GM23338 (cell line): ENCODE data around the gene TNFSF18. TPM values are rescaled to one million over a fixed set of nuclear protein-coding genes. Genes with fewer than 3 reads are reported as not detected.

Source experiments
- ATAC-seq: fragments of 200-7000 bp; cut with Tn5 transposase; 3 replicates; pipeline ENCODE4 v1.9.1; 2020
- DNase-seq: peaks from one replicate; pipeline ENCODE4 v3.0.0-alpha.2; 2015; ENCODE audit warnings: low spot score
- H2AFZ ChIP-seq: fragments of 200-600 bp; sonication (generic); 2 replicates; pipeline ENCODE4 v1.8.0; 2016; ENCODE audit warnings: antibody characterized with exemption, mild to moderate bottlenecking, moderate library complexity
- H3F3A ChIP-seq: fragments of 200-600 bp; sonication (generic); replicated peaks from 2 replicates; pipeline ENCODE4 v1.8.0; 2017; ENCODE audit warnings: antibody characterized with exemption, mixed run types, low read depth
- H3K27ac ChIP-seq: fragments of 200-600 bp; sonication (generic); 2 replicates; pipeline ENCODE4 v1.6.1; 2016; ENCODE audit warnings: low read depth
- H3K27me3 ChIP-seq: fragments of 200-600 bp; sonication (generic); 2 replicates; pipeline ENCODE4 v1.8.0; 2016; ENCODE audit warnings: mild to moderate bottlenecking, mixed run types, moderate library complexity; ENCODE audit not compliant: insufficient read depth
- H3K36me3 ChIP-seq: fragments of 200-600 bp; sonication (generic); 2 replicates; pipeline ENCODE4 v1.8.0; 2016; ENCODE audit warnings: mild to moderate bottlenecking; ENCODE audit not compliant: insufficient read depth
- H3K4me1 ChIP-seq: fragments of 200-600 bp; sonication (generic); 2 replicates; pipeline ENCODE4 v1.8.0; 2016; ENCODE audit warnings: mild to moderate bottlenecking, moderate library complexity; ENCODE audit not compliant: insufficient read depth
- H3K4me2 ChIP-seq: fragments of 200-600 bp; sonication (generic); 2 replicates; pipeline ENCODE4 v1.7.1; 2017; ENCODE audit warnings: mixed run types
- H3K4me3 ChIP-seq: fragments of 200-600 bp; sonication (generic); 2 replicates; pipeline ENCODE4 v1.6.1; 2016; ENCODE audit warnings: mixed run types
- H3K79me2 ChIP-seq: fragments of 200-600 bp; sonication (generic); replicated peaks from 2 replicates; pipeline ENCODE4 v1.8.0; 2017; ENCODE audit warnings: mild to moderate bottlenecking; ENCODE audit not compliant: insufficient read depth
- H3K9me2 ChIP-seq: fragments of 200-600 bp; sonication (generic); 2 replicates; pipeline ENCODE4 v1.8.0; 2017; ENCODE audit not compliant: insufficient read depth
- H4K20me1 ChIP-seq: fragments of 200-600 bp; sonication (generic); replicated peaks from 2 replicates; pipeline ENCODE4 v1.8.0; 2017; ENCODE audit warnings: mild to moderate bottlenecking; ENCODE audit not compliant: insufficient read depth
- H3K27ac Mint-ChIP-seq: 2 replicates; pipeline ENCODE4 v1.8.0; 2020; ENCODE audit warnings: inconsistent platforms, mild to moderate bottlenecking, moderate library complexity, mixed read lengths
- H3K27me3 Mint-ChIP-seq: 3 replicates; pipeline ENCODE4 v1.8.0; 2022; ENCODE audit warnings: low read depth, mild to moderate bottlenecking, moderate library complexity, mixed read lengths, inconsistent platforms; ENCODE audit not compliant: insufficient read depth, poor library complexity
- H3K36me3 Mint-ChIP-seq: 3 replicates; pipeline ENCODE4 v1.8.0; 2021; ENCODE audit warnings: low read depth, mild to moderate bottlenecking, inconsistent platforms, moderate library complexity, mixed read lengths
- H3K4me1 Mint-ChIP-seq: 3 replicates; pipeline ENCODE4 v1.8.0; 2020; ENCODE audit warnings: mild to moderate bottlenecking, inconsistent platforms, mixed read lengths
- H3K4me3 Mint-ChIP-seq: 3 replicates; pipeline ENCODE4 v1.8.0; 2021; ENCODE audit warnings: moderate library complexity, mild to moderate bottlenecking, inconsistent platforms, mixed read lengths
- H3K9me3 Mint-ChIP-seq: 3 replicates; pipeline ENCODE4 v1.8.0; 2020; ENCODE audit warnings: moderate library complexity, mild to moderate bottlenecking, inconsistent platforms, mixed read lengths
- CREB1 ChIP-seq: fragments of 250-450 bp; sonication (Bioruptor Pico); IDR thresholded peaks from 2 replicates; pipeline ENCODE4 v1.5.0; 2020; ENCODE audit warnings: low read depth, mild to moderate bottlenecking, moderate library complexity
- CTCF ChIP-seq, 2 experiments: fragments of 200-600 bp in 1 of 2; sonication (generic) in 1 of 2; conservative IDR thresholded peaks; 2 replicates each; pipeline versions ENCODE4 v1.5.1 to v1.6.1; 2016 to 2017; ENCODE audit warnings: antibody characterized with exemption in 2 of 2, low read depth in 2 of 2, mild to moderate bottlenecking in 2 of 2, moderate library complexity in 1 of 2
- ETS1 ChIP-seq: IDR thresholded peaks from 2 replicates; pipeline ENCODE4 v1.6.1; 2016; ENCODE audit warnings: antibody characterized with exemption
- EZH2 ChIP-seq: fragments of 200-600 bp; sonication (generic); IDR thresholded peaks from one replicate; pipeline ENCODE4 v1.8.0; 2017; ENCODE audit warnings: antibody characterized with exemption, mild to moderate bottlenecking, low read depth; ENCODE audit not compliant: unreplicated experiment
- JUNB ChIP-seq: IDR thresholded peaks from one replicate; pipeline ENCODE4 v1.6.1; 2016; ENCODE audit warnings: antibody characterized with exemption; ENCODE audit not compliant: unreplicated experiment
- NANOG ChIP-seq: IDR thresholded peaks from 2 replicates; pipeline ENCODE4 v1.6.1; 2016; ENCODE audit warnings: antibody characterized with exemption, borderline replicate concordance
- ZNF114 ChIP-seq: fragments of 250-450 bp; sonication (Bioruptor Pico); IDR thresholded peaks from 2 replicates; pipeline ENCODE4 v1.5.0; 2020; ENCODE audit warnings: mild to moderate bottlenecking, moderate library complexity
- polyA plus RNA-seq: library from polyadenylated mRNA; unstranded; fragments of >200 nt; fragmentation: Nextera tagmentation; extraction: Ambion mirVana; gene quantifications from 2 replicates; pipeline ENCODE4 v1.2.1, GENCODE V29; 2016
- total RNA-seq: library from RNA; depleted of rRNA; stranded (reverse); fragments of >200 nt; shearing (Covaris generic); gene quantifications from 2 replicates; pipeline ENCODE4 v1.2.3, GENCODE V29; 2014
- TF ChIP-seq, protein P1 (sequence below): fragments of 250-450 bp; sonication (Bioruptor Pico); IDR thresholded peaks from 2 replicates; pipeline ENCODE4 v1.5.0; 2020; ENCODE audit warnings: mild to moderate bottlenecking, moderate library complexity
- TF ChIP-seq, protein P2 (sequence below): IDR thresholded peaks from one replicate; pipeline ENCODE4 v1.6.1; 2018; ENCODE audit warnings: antibody characterized with exemption; ENCODE audit not compliant: unreplicated experiment

Gene TNFSF18
- total and polyA plus RNA-seq, 2 experiments from 2014 or later: not detected

DNA sequence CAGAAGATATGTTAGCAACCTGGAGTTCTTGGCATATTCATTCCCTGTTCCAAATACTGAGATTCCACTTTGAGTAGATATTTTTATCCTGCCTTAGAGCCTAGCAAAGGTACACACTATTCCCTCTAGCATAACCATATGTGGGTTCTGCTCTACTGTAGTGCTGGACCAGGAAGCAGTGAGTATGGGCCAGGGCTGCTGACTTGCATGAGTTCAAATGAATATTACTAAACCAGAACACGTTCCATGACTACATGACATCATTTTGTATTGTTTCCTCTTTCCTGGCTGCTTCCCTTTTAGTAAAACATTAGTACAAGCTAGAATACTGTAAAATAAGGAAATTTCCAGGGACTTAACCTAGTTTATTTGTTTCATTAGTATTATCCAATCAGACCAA, 41.1 kb downstream of the TNFSF18 start (continued):
- no peak for TF ChIP-seq EZH2
- TF ChIP-seq NANOG: no peak
- TF ChIP-seq, protein P1, sequence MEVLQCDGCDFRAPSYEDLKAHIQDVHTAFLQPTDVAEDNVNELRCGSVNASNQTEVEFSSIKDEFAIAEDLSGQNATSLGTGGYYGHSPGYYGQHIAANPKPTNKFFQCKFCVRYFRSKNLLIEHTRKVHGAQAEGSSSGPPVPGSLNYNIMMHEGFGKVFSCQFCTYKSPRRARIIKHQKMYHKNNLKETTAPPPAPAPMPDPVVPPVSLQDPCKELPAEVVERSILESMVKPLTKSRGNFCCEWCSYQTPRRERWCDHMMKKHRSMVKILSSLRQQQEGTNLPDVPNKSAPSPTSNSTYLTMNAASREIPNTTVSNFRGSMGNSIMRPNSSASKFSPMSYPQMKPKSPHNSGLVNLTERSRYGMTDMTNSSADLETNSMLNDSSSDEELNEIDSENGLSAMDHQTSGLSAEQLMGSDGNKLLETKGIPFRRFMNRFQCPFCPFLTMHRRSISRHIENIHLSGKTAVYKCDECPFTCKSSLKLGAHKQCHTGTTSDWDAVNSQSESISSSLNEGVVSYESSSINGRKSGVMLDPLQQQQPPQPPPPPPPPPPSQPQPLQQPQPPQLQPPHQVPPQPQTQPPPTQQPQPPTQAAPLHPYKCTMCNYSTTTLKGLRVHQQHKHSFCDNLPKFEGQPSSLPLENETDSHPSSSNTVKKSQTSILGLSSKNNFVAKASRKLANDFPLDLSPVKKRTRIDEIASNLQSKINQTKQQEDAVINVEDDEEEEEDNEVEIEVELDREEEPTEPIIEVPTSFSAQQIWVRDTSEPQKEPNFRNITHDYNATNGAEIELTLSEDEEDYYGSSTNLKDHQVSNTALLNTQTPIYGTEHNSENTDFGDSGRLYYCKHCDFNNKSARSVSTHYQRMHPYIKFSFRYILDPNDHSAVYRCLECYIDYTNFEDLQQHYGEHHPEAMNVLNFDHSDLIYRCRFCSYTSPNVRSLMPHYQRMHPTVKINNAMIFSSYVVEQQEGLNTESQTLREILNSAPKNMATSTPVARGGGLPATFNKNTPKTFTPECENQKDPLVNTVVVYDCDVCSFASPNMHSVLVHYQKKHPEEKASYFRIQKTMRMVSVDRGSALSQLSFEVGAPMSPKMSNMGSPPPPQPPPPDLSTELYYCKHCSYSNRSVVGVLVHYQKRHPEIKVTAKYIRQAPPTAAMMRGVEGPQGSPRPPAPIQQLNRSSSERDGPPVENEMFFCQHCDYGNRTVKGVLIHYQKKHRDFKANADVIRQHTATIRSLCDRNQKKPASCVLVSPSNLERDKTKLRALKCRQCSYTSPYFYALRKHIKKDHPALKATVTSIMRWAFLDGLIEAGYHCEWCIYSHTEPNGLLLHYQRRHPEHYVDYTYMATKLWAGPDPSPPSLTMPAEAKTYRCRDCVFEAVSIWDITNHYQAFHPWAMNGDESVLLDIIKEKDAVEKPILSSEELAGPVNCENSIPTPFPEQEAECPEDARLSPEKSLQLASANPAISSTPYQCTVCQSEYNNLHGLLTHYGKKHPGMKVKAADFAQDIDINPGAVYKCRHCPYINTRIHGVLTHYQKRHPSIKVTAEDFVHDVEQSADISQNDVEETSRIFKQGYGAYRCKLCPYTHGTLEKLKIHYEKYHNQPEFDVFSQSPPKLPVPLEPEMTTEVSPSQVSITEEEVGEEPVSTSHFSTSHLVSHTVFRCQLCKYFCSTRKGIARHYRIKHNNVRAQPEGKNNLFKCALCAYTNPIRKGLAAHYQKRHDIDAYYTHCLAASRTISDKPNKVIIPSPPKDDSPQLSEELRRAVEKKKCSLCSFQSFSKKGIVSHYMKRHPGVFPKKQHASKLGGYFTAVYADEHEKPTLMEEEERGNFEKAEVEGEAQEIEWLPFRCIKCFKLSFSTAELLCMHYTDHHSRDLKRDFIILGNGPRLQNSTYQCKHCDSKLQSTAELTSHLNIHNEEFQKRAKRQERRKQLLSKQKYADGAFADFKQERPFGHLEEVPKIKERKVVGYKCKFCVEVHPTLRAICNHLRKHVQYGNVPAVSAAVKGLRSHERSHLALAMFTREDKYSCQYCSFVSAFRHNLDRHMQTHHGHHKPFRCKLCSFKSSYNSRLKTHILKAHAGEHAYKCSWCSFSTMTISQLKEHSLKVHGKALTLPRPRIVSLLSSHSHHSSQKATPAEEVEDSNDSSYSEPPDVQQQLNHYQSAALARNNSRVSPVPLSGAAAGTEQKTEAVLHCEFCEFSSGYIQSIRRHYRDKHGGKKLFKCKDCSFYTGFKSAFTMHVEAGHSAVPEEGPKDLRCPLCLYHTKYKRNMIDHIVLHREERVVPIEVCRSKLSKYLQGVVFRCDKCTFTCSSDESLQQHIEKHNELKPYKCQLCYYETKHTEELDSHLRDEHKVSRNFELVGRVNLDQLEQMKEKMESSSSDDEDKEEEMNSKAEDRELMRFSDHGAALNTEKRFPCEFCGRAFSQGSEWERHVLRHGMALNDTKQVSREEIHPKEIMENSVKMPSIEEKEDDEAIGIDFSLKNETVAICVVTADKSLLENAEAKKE (CRISPR knock-in tag): no peak
- no peak for TF ChIP-seq ETS1

GRCh38 chr1:173005196-173005864, 45.4 kb downstream of the TNFSF18 start:
- no peak overlapping the region for H3K27ac Mint-ChIP-seq
- no peak for DNase-seq
- no peaks in the 10 kb centered on the region for H3F3A ChIP-seq
- H3K27me3 ChIP-seq: no peaks in the 10 kb centered on the region
- H3K4me1 Mint-ChIP-seq: peaks cover 6% of the 10 kb centered on the region; the same call in 2 of the 3 replicates
- no peak for ATAC-seq
- H3K36me3 ChIP-seq: no peaks in the 10 kb centered on the region
- peak overlapping the region; percentile 0; the same call in 1 of the 2 replicates for H2AFZ ChIP-seq
- H3K4me1 ChIP-seq: no peaks in the 10 kb centered on the region
- peaks cover 2% of the 10 kb centered on the region for H3K27me3 Mint-ChIP-seq
- no peak overlapping the region for H3K27ac ChIP-seq
- no peak overlapping the region for H3K4me3 ChIP-seq
- H4K20me1 ChIP-seq: no peaks in the 10 kb centered on the region
- no peaks in the 10 kb centered on the region; the same call in 1 of the 2 replicates for H3K9me2 ChIP-seq
- H3K4me3 Mint-ChIP-seq: no peak overlapping the region
- H3K36me3 Mint-ChIP-seq: no peaks in the 10 kb centered on the region
- peaks cover 19% of the 10 kb centered on the region for H3K9me3 Mint-ChIP-seq
- H3K79me2 ChIP-seq: no peaks in the 10 kb centered on the region
- no peak overlapping the region for H3K4me2 ChIP-seq
- TF ChIP-seq NANOG (no peak), ZNF114 (CRISPR knock-in tag) (no peak), CTCF (conservative IDR thresholded peaks at IDR 0.05; ENCODE audit: low read depth in 2 of 2) (no peak), JUNB (no peak), CREB1 (CRISPR knock-in tag) (no peak)
- TF ChIP-seq, protein P2, sequence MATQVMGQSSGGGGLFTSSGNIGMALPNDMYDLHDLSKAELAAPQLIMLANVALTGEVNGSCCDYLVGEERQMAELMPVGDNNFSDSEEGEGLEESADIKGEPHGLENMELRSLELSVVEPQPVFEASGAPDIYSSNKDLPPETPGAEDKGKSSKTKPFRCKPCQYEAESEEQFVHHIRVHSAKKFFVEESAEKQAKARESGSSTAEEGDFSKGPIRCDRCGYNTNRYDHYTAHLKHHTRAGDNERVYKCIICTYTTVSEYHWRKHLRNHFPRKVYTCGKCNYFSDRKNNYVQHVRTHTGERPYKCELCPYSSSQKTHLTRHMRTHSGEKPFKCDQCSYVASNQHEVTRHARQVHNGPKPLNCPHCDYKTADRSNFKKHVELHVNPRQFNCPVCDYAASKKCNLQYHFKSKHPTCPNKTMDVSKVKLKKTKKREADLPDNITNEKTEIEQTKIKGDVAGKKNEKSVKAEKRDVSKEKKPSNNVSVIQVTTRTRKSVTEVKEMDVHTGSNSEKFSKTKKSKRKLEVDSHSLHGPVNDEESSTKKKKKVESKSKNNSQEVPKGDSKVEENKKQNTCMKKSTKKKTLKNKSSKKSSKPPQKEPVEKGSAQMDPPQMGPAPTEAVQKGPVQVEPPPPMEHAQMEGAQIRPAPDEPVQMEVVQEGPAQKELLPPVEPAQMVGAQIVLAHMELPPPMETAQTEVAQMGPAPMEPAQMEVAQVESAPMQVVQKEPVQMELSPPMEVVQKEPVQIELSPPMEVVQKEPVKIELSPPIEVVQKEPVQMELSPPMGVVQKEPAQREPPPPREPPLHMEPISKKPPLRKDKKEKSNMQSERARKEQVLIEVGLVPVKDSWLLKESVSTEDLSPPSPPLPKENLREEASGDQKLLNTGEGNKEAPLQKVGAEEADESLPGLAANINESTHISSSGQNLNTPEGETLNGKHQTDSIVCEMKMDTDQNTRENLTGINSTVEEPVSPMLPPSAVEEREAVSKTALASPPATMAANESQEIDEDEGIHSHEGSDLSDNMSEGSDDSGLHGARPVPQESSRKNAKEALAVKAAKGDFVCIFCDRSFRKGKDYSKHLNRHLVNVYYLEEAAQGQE: no peak
